A549 (cell line): ENCODE results near the gene ELK1. TPM values are rescaled to one million over a fixed set of nuclear protein-coding genes. Genes with fewer than 3 reads are reported as not detected.

Experiments
- ATAC-seq, 2 experiments: fragments of 200-7000 bp in 1 of 2; fragments of >200 bp in 1 of 2; cut with Nextera tagmentation in 1 of 2; cut with Tn5 transposase in 1 of 2; 3 replicates each; pipeline versions ENCODE4 v1.8.0 to v1.9.1; 2018 to 2020; ENCODE audit warnings: mild to moderate bottlenecking in 1 of 2, moderate library complexity in 1 of 2
- CTCF ChIA-PET: fragments of 300-600 bp; sonication (Branson Sonifier 250); formaldehyde crosslinking; extraction: SDS; loops from one replicate; lab custom pipeline; 2021; ENCODE audit warnings: antibody characterized with exemption, inconsistent platforms; lab: Yijun Ruan, JAX
- POLR2A ChIA-PET: fragments of 350-600 bp; formaldehyde crosslinking; extraction: SDS; loops from one replicate; lab custom pipeline; 2021; ENCODE audit warnings: antibody characterized with exemption, inconsistent platforms; lab: Yijun Ruan, JAX
- DNase-seq, 2 experiments: peaks; one replicate each; pipeline versions ENCODE4 v3.0.0 to v3.0.0-alpha.2; 2011 to 2016; ENCODE audit warnings: low read depth in 1 of 2, low spot score in 1 of 2
- FAIRE-seq: peaks from 2 replicates; lab custom pipeline; 2011; peaks lifted over from hg19 to GRCh38; lab: Jason Lieb, UNC
- H3K27ac ChIP-seq, 2 experiments: fragments of >200 bp; sonication (Bioruptor Twin); formaldehyde crosslinking; 3 replicates each; pipeline ENCODE4 v1.5.1; 2016 to 2017
- H3K4me1 ChIP-seq: fragments of >200 bp; sonication (Bioruptor Twin); formaldehyde crosslinking; 3 replicates; pipeline ENCODE4 v1.6.1; 2016
- H3K4me2 ChIP-seq: fragments of >200 bp; sonication (Bioruptor Twin); formaldehyde crosslinking; 3 replicates; pipeline ENCODE4 v1.6.1; 2016
- H3K4me3 ChIP-seq: fragments of >200 bp; sonication (Bioruptor Twin); formaldehyde crosslinking; 3 replicates; pipeline ENCODE4 v1.5.1; 2016
- H3K9me3 ChIP-seq: fragments of >200 bp; sonication (Bioruptor Twin); formaldehyde crosslinking; 3 replicates; pipeline ENCODE4 v1.6.1; 2016
- BHLHE40 ChIP-seq: IDR thresholded peaks from 2 replicates; pipeline ENCODE4 v1.6.1; 2012; ENCODE audit warnings: low read depth, low read length, inconsistent platforms
- EHF ChIP-seq: fragments of 250-450 bp; sonication (Bioruptor Pico); IDR thresholded peaks from 2 replicates; pipeline ENCODE4 v1.5.0; 2020; ENCODE audit warnings: mild to moderate bottlenecking
- ELK1 ChIP-seq: fragments of 150-350 bp; IDR thresholded peaks from 2 replicates; pipeline ENCODE4 v1.6.1; 2014; ENCODE audit warnings: low read depth, mild to moderate bottlenecking, low read length
- ESRRA ChIP-seq: fragments of 150-350 bp; IDR thresholded peaks from 2 replicates; pipeline ENCODE4 v1.6.1; 2014; ENCODE audit warnings: mild to moderate bottlenecking, low read length, borderline replicate concordance
- FOSB ChIP-seq: fragments of 250-450 bp; sonication (Bioruptor Pico); IDR thresholded peaks from 2 replicates; pipeline ENCODE4 v1.5.0; 2020; ENCODE audit warnings: mild to moderate bottlenecking, moderate library complexity
- FOXS1 ChIP-seq: fragments of 250-450 bp; sonication (Bioruptor Pico); IDR thresholded peaks from 2 replicates; pipeline ENCODE4 v1.5.0; 2020; ENCODE audit warnings: mild to moderate bottlenecking, moderate library complexity
- HOXB5 ChIP-seq: fragments of 250-450 bp; sonication (Bioruptor Pico); IDR thresholded peaks from 2 replicates; pipeline ENCODE4 v1.5.0; 2020; ENCODE audit warnings: mild to moderate bottlenecking, moderate library complexity
- JUN ChIP-seq, 2 experiments: fragments of >200 bp; sonication (Bioruptor Twin); formaldehyde crosslinking; IDR thresholded peaks; 2 replicates in 1 of 2; 3 replicates in 1 of 2; pipeline ENCODE4 v1.6.1; 2016 to 2017
- KDM1A ChIP-seq: fragments of 200-600 bp; sonication (generic); IDR thresholded peaks from 2 replicates; pipeline ENCODE4 v1.6.1; 2016; ENCODE audit warnings: low read depth, mild to moderate bottlenecking
- KDM5A ChIP-seq: fragments of 200-600 bp; sonication (generic); IDR thresholded peaks from 2 replicates; pipeline ENCODE4 v1.6.1; 2016; ENCODE audit warnings: antibody characterized with exemption, mild to moderate bottlenecking
- MAFK ChIP-seq: fragments of 450-650 bp; IDR thresholded peaks from 2 replicates; pipeline ENCODE4 v1.6.1; 2014; ENCODE audit not compliant: partially characterized antibody
- NFE2L2 ChIP-seq: fragments of 150-350 bp; conservative IDR thresholded peaks from 2 replicates; pipeline ENCODE4 v1.6.1; 2014; ENCODE audit warnings: low read length
- NPAS2 ChIP-seq: fragments of 250-450 bp; sonication (Bioruptor Pico); IDR thresholded peaks from 2 replicates; pipeline ENCODE4 v1.8.0; 2022; ENCODE audit warnings: mild to moderate bottlenecking, moderate library complexity, borderline replicate concordance
- NR3C1 ChIP-seq: fragments of >200 bp; sonication (Bioruptor Twin); formaldehyde crosslinking; IDR thresholded peaks from 3 replicates; pipeline ENCODE4 v1.6.1; 2017
- PBX3 ChIP-seq: IDR thresholded peaks from 2 replicates; pipeline ENCODE4 v1.6.1; 2012
- PHF8 ChIP-seq: fragments of 200-600 bp; sonication (generic); IDR thresholded peaks from 2 replicates; pipeline ENCODE4 v1.6.1; 2016; ENCODE audit warnings: low read depth, mild to moderate bottlenecking, antibody characterized with exemption, moderate library complexity, borderline replicate concordance
- RAD21 ChIP-seq, 2 experiments: fragments of >200 bp in 1 of 2; sonication (Bioruptor Twin) in 1 of 2; formaldehyde crosslinking in 1 of 2; IDR thresholded peaks in 1 of 2; conservative IDR thresholded peaks in 1 of 2; 2 replicates in 1 of 2; 3 replicates in 1 of 2; pipeline ENCODE4 v1.6.1; 2012 to 2018; ENCODE audit warnings: inconsistent platforms in 1 of 2
- RARB ChIP-seq: fragments of 250-450 bp; sonication (Bioruptor Pico); IDR thresholded peaks from 2 replicates; pipeline ENCODE4 v1.8.0; 2021; ENCODE audit warnings: mild to moderate bottlenecking, moderate library complexity
- RFX5 ChIP-seq: fragments of 450-650 bp; IDR thresholded peaks from 2 replicates; pipeline ENCODE4 v1.7.1; 2014; ENCODE audit warnings: antibody characterized with exemption, mild to moderate bottlenecking, moderate library complexity
- SREBF2 ChIP-seq: fragments of 450-650 bp; IDR thresholded peaks from 2 replicates; pipeline ENCODE4 v1.6.1; 2014; ENCODE audit warnings: mild to moderate bottlenecking, moderate library complexity
- ZC3H11A ChIP-seq: fragments of 450-650 bp; IDR thresholded peaks from 2 replicates; pipeline ENCODE4 v1.6.1; 2014; ENCODE audit warnings: antibody characterized with exemption, mild to moderate bottlenecking
- WGBS: methylation state at CpG from one replicate; pipeline ENCODE4 v1.1.6; 2017; ENCODE audit errors: missing lambda C conversion rate; 5-methylcytosine and 5-hydroxymethylcytosine counted together
- polyA plus RNA-seq, 4 experiments: library from polyadenylated mRNA; depleted of rRNA in 3 of 4; stranded (reverse); fragments of >200 nt; fragmentation: RNase III in 1 of 4; extraction: RNeasy Plus Mini Kit Qiagen cat#74134 plus additional on column Dnase treatment in 1 of 4; gene quantifications; 2 replicates in 3 of 4; 3 replicates in 1 of 4; pipeline ENCODE4 v1.2.3, GENCODE V29; 2011 to 2017
- TF ChIP-seq, protein P1 (sequence below): fragments of 450-650 bp; IDR thresholded peaks from 2 replicates; pipeline ENCODE4 v1.6.1; 2014; ENCODE audit warnings: antibody characterized with exemption
- TF ChIP-seq, protein P2 (sequence below): IDR thresholded peaks from 2 replicates; pipeline ENCODE4 v1.6.1; 2012
- TF ChIP-seq, protein P3 (sequence below): fragments of 200-600 bp; sonication (generic); IDR thresholded peaks from 2 replicates; pipeline ENCODE4 v1.6.1; 2016; ENCODE audit warnings: antibody characterized with exemption, mild to moderate bottlenecking, moderate library complexity

ELK1 gene
- polyA plus RNA-seq, 2 of the 4 experiments (the other 2 are of a cell fraction): 14.6 to 23.5 TPM

- POLR2A ChIA-PET: no interaction called here
- DNase-seq: no peak
- H3K27ac ChIP-seq: no peak overlapping the region
- no peak overlapping the region for H3K4me2 ChIP-seq
- CTCF ChIA-PET: no interaction called here
- ATAC-seq: no peak
- H3K9me3 ChIP-seq: no peaks in the 10 kb centered on the region
- H3K4me1 ChIP-seq: no peaks in the 10 kb centered on the region
- TF ChIP-seq BHLHE40 (no peak), ZC3H11A (no peak), ESRRA (no peak), PBX3 (no peak), RARB (CRISPR knock-in tag) (no peak), KDM1A (no peak), NR3C1 (no peak)
- no peak for FAIRE-seq
- 64% methylated on average over 5 of the region's 5 CpGs for WGBS
- H3K4me3 ChIP-seq: no peak overlapping the region
These were observed 59.4 kb downstream of the ELK1 start for GRCh38 chrX:47590984-47591383.

DNA sequence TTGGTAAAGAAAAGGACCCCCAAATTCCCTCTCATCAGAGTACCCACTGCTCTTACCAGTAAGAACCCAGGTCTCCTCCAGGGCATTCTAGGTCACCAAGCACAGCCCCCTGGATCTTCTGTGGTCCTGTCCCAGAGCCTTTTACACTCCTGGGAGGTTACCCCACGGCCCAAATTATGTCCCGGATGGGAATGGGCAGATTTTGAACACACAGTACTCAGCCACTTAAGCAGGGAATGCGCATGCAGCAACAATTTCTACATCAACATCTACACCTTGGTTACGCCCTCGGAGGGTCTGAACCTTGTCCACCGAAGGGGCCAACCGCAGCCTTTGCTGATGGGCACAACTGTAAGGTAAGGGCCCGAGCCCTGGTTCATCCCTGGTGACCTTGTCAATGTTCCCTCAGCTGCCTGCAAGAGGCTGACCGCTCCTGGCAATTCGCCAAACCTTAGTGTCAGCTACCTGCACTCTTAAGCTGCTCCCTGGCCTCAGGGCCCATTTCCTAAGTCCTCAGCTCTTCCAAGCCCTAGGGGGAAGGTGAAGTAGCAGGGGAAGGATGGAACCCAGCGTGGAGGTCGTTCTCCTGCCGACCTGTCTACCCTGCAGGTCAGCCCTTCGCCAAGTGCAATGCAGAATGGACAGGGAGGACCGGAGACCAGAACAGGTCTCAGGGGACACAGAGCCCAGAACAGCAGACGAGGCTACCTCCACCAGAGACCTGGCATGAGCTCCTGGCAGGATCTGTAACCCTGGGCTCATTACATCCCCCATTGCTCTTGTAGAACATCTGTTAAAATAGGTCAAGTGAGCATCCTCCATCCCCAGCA lies 62.2 kb downstream of the ELK1 start:
- 69% methylated on average over 6 of the region's 16 CpGs for WGBS
- H3K4me1 ChIP-seq: no peaks in the 10 kb centered on the region
- FAIRE-seq (no peak), ATAC-seq (no peak), DNase-seq (no peak)
- no peak overlapping the region for H3K4me2 ChIP-seq
- H3K4me3 ChIP-seq: no peak overlapping the region
- H3K27ac ChIP-seq: no peak overlapping the region
- no peak for TF ChIP-seq ELK1
- TF ChIP-seq FOSB: no peak
- TF ChIP-seq NFE2L2: no peak
- TF ChIP-seq JUN (IDR thresholded peaks at IDR 0.05): no peak
- TF ChIP-seq, protein P1, sequence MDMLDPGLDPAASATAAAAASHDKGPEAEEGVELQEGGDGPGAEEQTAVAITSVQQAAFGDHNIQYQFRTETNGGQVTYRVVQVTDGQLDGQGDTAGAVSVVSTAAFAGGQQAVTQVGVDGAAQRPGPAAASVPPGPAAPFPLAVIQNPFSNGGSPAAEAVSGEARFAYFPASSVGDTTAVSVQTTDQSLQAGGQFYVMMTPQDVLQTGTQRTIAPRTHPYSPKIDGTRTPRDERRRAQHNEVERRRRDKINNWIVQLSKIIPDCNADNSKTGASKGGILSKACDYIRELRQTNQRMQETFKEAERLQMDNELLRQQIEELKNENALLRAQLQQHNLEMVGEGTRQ: no peak
- no peak for TF ChIP-seq MAFK
- no peak for TF ChIP-seq ZC3H11A
- TF ChIP-seq, protein P2, sequence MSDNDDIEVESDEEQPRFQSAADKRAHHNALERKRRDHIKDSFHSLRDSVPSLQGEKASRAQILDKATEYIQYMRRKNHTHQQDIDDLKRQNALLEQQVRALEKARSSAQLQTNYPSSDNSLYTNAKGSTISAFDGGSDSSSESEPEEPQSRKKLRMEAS: no peak
- no peak for TF ChIP-seq PHF8
- TF ChIP-seq RFX5: no peak
- TF ChIP-seq RAD21 (conservative IDR thresholded peaks at IDR 0.05 in 1 of 2, IDR thresholded peaks at IDR 0.05 in 1 of 2): no peak
- no peak for TF ChIP-seq NPAS2
- no peak for TF ChIP-seq FOXS1 (CRISPR knock-in tag)
- H3K9me3 ChIP-seq: no peaks in the 10 kb centered on the region
- CTCF ChIA-PET: no interaction called here
- POLR2A ChIA-PET: no interaction called here

DNA sequence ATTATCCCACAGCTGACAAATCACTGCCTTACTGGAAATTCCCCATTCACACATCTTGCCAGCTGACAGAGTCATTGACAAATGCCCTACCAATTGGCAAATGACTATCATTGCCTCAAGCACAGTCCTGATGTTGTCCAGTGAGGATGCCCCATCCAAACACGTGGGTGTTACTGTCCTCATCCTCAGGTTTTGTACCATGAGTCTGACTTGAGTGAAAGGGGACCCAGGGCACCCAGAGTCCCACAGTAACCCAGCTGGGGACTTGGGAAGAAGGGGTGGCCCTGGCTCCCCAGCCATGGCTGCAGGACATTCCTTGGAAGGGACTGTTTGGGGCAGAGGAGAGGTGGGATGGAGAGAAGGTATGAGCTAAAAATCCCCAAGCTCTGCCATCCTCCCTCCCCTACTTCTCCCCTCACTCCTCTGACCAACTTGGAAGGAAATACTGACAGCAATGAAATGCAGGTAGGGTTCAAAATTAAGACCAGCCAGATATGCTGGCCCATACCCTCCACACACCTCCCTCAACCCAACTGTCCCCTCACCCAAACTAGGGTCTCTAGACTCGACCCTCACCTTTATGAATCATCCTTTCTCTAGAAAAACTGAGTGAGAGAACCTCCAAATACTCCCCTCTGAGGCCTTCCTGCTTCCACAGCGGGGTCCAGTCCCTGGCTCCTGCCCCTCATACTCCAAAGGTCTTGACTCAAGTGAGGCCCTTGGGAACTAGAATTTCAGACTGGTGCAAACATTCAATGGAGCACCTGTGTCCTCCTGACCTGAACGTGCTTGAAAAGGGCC lies 63.1 kb downstream of the ELK1 start:
- POLR2A ChIA-PET: no interaction called here
- TF ChIP-seq EHF (CRISPR knock-in tag) (no peak), KDM5A (no peak), FOSB (no peak), SREBF2 (no peak), KDM1A (no peak), HOXB5 (CRISPR knock-in tag) (no peak), RAD21 (conservative IDR thresholded peaks at IDR 0.05 in 1 of 2, IDR thresholded peaks at IDR 0.05 in 1 of 2) (no peak), FOXS1 (CRISPR knock-in tag) (no peak)
- TF ChIP-seq, protein P3, sequence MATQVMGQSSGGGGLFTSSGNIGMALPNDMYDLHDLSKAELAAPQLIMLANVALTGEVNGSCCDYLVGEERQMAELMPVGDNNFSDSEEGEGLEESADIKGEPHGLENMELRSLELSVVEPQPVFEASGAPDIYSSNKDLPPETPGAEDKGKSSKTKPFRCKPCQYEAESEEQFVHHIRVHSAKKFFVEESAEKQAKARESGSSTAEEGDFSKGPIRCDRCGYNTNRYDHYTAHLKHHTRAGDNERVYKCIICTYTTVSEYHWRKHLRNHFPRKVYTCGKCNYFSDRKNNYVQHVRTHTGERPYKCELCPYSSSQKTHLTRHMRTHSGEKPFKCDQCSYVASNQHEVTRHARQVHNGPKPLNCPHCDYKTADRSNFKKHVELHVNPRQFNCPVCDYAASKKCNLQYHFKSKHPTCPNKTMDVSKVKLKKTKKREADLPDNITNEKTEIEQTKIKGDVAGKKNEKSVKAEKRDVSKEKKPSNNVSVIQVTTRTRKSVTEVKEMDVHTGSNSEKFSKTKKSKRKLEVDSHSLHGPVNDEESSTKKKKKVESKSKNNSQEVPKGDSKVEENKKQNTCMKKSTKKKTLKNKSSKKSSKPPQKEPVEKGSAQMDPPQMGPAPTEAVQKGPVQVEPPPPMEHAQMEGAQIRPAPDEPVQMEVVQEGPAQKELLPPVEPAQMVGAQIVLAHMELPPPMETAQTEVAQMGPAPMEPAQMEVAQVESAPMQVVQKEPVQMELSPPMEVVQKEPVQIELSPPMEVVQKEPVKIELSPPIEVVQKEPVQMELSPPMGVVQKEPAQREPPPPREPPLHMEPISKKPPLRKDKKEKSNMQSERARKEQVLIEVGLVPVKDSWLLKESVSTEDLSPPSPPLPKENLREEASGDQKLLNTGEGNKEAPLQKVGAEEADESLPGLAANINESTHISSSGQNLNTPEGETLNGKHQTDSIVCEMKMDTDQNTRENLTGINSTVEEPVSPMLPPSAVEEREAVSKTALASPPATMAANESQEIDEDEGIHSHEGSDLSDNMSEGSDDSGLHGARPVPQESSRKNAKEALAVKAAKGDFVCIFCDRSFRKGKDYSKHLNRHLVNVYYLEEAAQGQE: no peak
- TF ChIP-seq, protein P2: no peak
- TF ChIP-seq, protein P1: no peak

More for the DNA sequence above, 63.1 kb downstream of the ELK1 start:
- FAIRE-seq (no peak), DNase-seq (no peak), ATAC-seq (no peak)
- Histone ChIP-seq H3K4me3 (no peak overlapping the region), H3K4me1 (no peaks in the 10 kb centered on the region), H3K9me3 (no peaks in the 10 kb centered on the region), H3K4me2 (no peak overlapping the region), H3K27ac (no peak overlapping the region)
- WGBS: 56% methylated on average over 3 of the region's 4 CpGs
- CTCF ChIA-PET: interaction anchor here (1.3 kb wide), 1 partner anchor 12 kb away, joined by 4 read pairs; no protein-coding TSS in a partner anchor
